GM23338 (cell line): Measurements from ENCODE around the gene NAT14. TPM values are rescaled to one million over a fixed set of nuclear protein-coding genes. Genes with fewer than 3 reads are reported as not detected.

Experiments
- ATAC-seq: fragments of 200-7000 bp; cut with Tn5 transposase; 3 replicates; pipeline ENCODE4 v1.9.1; 2020
- DNase-seq: peaks from one replicate; pipeline ENCODE4 v3.0.0-alpha.2; 2015; ENCODE audit warnings: low spot score
- H2AFZ ChIP-seq: fragments of 200-600 bp; sonication (generic); 2 replicates; pipeline ENCODE4 v1.8.0; 2016; ENCODE audit warnings: antibody characterized with exemption, mild to moderate bottlenecking, moderate library complexity
- H3F3A ChIP-seq: fragments of 200-600 bp; sonication (generic); replicated peaks from 2 replicates; pipeline ENCODE4 v1.8.0; 2017; ENCODE audit warnings: antibody characterized with exemption, mixed run types, low read depth
- H3K27ac ChIP-seq: fragments of 200-600 bp; sonication (generic); 2 replicates; pipeline ENCODE4 v1.6.1; 2016; ENCODE audit warnings: low read depth
- H3K27me3 ChIP-seq: fragments of 200-600 bp; sonication (generic); 2 replicates; pipeline ENCODE4 v1.8.0; 2016; ENCODE audit warnings: mild to moderate bottlenecking, mixed run types, moderate library complexity; ENCODE audit not compliant: insufficient read depth
- H3K36me3 ChIP-seq: fragments of 200-600 bp; sonication (generic); 2 replicates; pipeline ENCODE4 v1.8.0; 2016; ENCODE audit warnings: mild to moderate bottlenecking; ENCODE audit not compliant: insufficient read depth
- H3K4me1 ChIP-seq: fragments of 200-600 bp; sonication (generic); 2 replicates; pipeline ENCODE4 v1.8.0; 2016; ENCODE audit warnings: mild to moderate bottlenecking, moderate library complexity; ENCODE audit not compliant: insufficient read depth
- H3K4me2 ChIP-seq: fragments of 200-600 bp; sonication (generic); 2 replicates; pipeline ENCODE4 v1.7.1; 2017; ENCODE audit warnings: mixed run types
- H3K4me3 ChIP-seq: fragments of 200-600 bp; sonication (generic); 2 replicates; pipeline ENCODE4 v1.6.1; 2016; ENCODE audit warnings: mixed run types
- H3K79me2 ChIP-seq: fragments of 200-600 bp; sonication (generic); replicated peaks from 2 replicates; pipeline ENCODE4 v1.8.0; 2017; ENCODE audit warnings: mild to moderate bottlenecking; ENCODE audit not compliant: insufficient read depth
- H3K9me2 ChIP-seq: fragments of 200-600 bp; sonication (generic); 2 replicates; pipeline ENCODE4 v1.8.0; 2017; ENCODE audit not compliant: insufficient read depth
- H4K20me1 ChIP-seq: fragments of 200-600 bp; sonication (generic); replicated peaks from 2 replicates; pipeline ENCODE4 v1.8.0; 2017; ENCODE audit warnings: mild to moderate bottlenecking; ENCODE audit not compliant: insufficient read depth
- H3K27ac Mint-ChIP-seq: 2 replicates; pipeline ENCODE4 v1.8.0; 2020; ENCODE audit warnings: inconsistent platforms, mild to moderate bottlenecking, moderate library complexity, mixed read lengths
- H3K27me3 Mint-ChIP-seq: 3 replicates; pipeline ENCODE4 v1.8.0; 2022; ENCODE audit warnings: low read depth, mild to moderate bottlenecking, moderate library complexity, mixed read lengths, inconsistent platforms; ENCODE audit not compliant: insufficient read depth, poor library complexity
- H3K36me3 Mint-ChIP-seq: 3 replicates; pipeline ENCODE4 v1.8.0; 2021; ENCODE audit warnings: low read depth, mild to moderate bottlenecking, inconsistent platforms, moderate library complexity, mixed read lengths
- H3K4me1 Mint-ChIP-seq: 3 replicates; pipeline ENCODE4 v1.8.0; 2020; ENCODE audit warnings: mild to moderate bottlenecking, inconsistent platforms, mixed read lengths
- H3K4me3 Mint-ChIP-seq: 3 replicates; pipeline ENCODE4 v1.8.0; 2021; ENCODE audit warnings: moderate library complexity, mild to moderate bottlenecking, inconsistent platforms, mixed read lengths
- H3K9me3 Mint-ChIP-seq: 3 replicates; pipeline ENCODE4 v1.8.0; 2020; ENCODE audit warnings: moderate library complexity, mild to moderate bottlenecking, inconsistent platforms, mixed read lengths
- CTCF ChIP-seq, 2 experiments: fragments of 200-600 bp in 1 of 2; sonication (generic) in 1 of 2; conservative IDR thresholded peaks; 2 replicates each; pipeline versions ENCODE4 v1.5.1 to v1.6.1; 2016 to 2017; ENCODE audit warnings: antibody characterized with exemption in 2 of 2, low read depth in 2 of 2, mild to moderate bottlenecking in 2 of 2, moderate library complexity in 1 of 2
- ETS1 ChIP-seq: IDR thresholded peaks from 2 replicates; pipeline ENCODE4 v1.6.1; 2016; ENCODE audit warnings: antibody characterized with exemption
- EZH2 ChIP-seq: fragments of 200-600 bp; sonication (generic); IDR thresholded peaks from one replicate; pipeline ENCODE4 v1.8.0; 2017; ENCODE audit warnings: antibody characterized with exemption, mild to moderate bottlenecking, low read depth; ENCODE audit not compliant: unreplicated experiment
- EZH2phosphoT487 ChIP-seq: fragments of 200-600 bp; sonication (generic); IDR thresholded peaks from one replicate; pipeline ENCODE4 v1.8.1; 2018; ENCODE audit warnings: antibody characterized with exemption; ENCODE audit not compliant: unreplicated experiment
- JUNB ChIP-seq: IDR thresholded peaks from one replicate; pipeline ENCODE4 v1.6.1; 2016; ENCODE audit warnings: antibody characterized with exemption; ENCODE audit not compliant: unreplicated experiment
- NANOG ChIP-seq: IDR thresholded peaks from 2 replicates; pipeline ENCODE4 v1.6.1; 2016; ENCODE audit warnings: antibody characterized with exemption, borderline replicate concordance
- POLR2AphosphoS5 ChIP-seq: IDR thresholded peaks from 2 replicates; pipeline ENCODE4 v1.6.1; 2016; ENCODE audit warnings: antibody characterized with exemption, low read depth
- REST ChIP-seq: IDR thresholded peaks from one replicate; pipeline ENCODE4 v1.6.1; 2018; ENCODE audit warnings: antibody characterized with exemption; ENCODE audit not compliant: unreplicated experiment
- STAT1 ChIP-seq: IDR thresholded peaks from one replicate; pipeline ENCODE4 v1.6.1; 2016; ENCODE audit warnings: antibody characterized with exemption; ENCODE audit not compliant: unreplicated experiment
- ZNF114 ChIP-seq: fragments of 250-450 bp; sonication (Bioruptor Pico); IDR thresholded peaks from 2 replicates; pipeline ENCODE4 v1.5.0; 2020; ENCODE audit warnings: mild to moderate bottlenecking, moderate library complexity
- ZNF331 ChIP-seq: fragments of 250-450 bp; sonication (Bioruptor Pico); IDR thresholded peaks from 2 replicates; pipeline ENCODE4 v1.5.0; 2020; ENCODE audit warnings: low read depth, mild to moderate bottlenecking, moderate library complexity
- polyA plus RNA-seq: library from polyadenylated mRNA; unstranded; fragments of >200 nt; fragmentation: Nextera tagmentation; extraction: Ambion mirVana; gene quantifications from 2 replicates; pipeline ENCODE4 v1.2.1, GENCODE V29; 2016
- total RNA-seq: library from RNA; depleted of rRNA; stranded (reverse); fragments of >200 nt; shearing (Covaris generic); gene quantifications from 2 replicates; pipeline ENCODE4 v1.2.3, GENCODE V29; 2014

Gene NAT14
- total and polyA plus RNA-seq, 2 experiments from 2014 or later, result 27.8 to 39.6 TPM

- ATAC-seq (no peak), DNase-seq (no peak)
- H3K36me3 ChIP-seq, result no peaks in the 10 kb centered on the region
- Mint-ChIP-seq H3K27me3 (peaks cover 14% of the 10 kb centered on the region), H3K36me3 (no peaks in the 10 kb centered on the region), H3K27ac (no peak overlapping the region), H3K9me3 (no peaks in the 10 kb centered on the region), H3K4me3 (no peak overlapping the region; the same call in 2 of the 3 replicates), H3K4me1 (peaks cover 6% of the 10 kb centered on the region; the same call in 2 of the 3 replicates)
- H3K27me3 ChIP-seq, result no peaks in the 10 kb centered on the region
- H3K79me2 ChIP-seq, result no peaks in the 10 kb centered on the region
- H2AFZ ChIP-seq, result no peak overlapping the region
- H4K20me1 ChIP-seq, result no peaks in the 10 kb centered on the region
- no peak overlapping the region for H3K27ac ChIP-seq
- H3K4me1 ChIP-seq, result peaks cover 7% of the 10 kb centered on the region; the same call in 1 of the 2 replicates
- no peak overlapping the region for H3K4me2 ChIP-seq
- TF ChIP-seq NANOG (no peak), POLR2AphosphoS5 (no peak), EZH2phosphoT487 (no peak), STAT1 (no peak), ETS1 (no peak), ZNF114 (CRISPR knock-in tag) (no peak), JUNB (no peak), CTCF (conservative IDR thresholded peaks at IDR 0.05; ENCODE audit: low read depth in 2 of 2) (no peak), REST (no peak), ZNF331 (CRISPR knock-in tag) (no peak), EZH2 (no peak)
- H3K4me3 ChIP-seq, result no peak overlapping the region
- H3K9me2 ChIP-seq, result no peaks in the 10 kb centered on the region
- H3F3A ChIP-seq, result 0 out of 2 replicates have a peak, but pooled peaks cover 7% of the 10 kb centered on the region
These were observed 50.4 kb downstream of the NAT14 start for GRCh38 chr19:55535173-55535964.
